Uterus (tissue), 2 donors: ENCODE results near the gene GNAL.

ENCODE experiments used
- POLR2A ChIP-seq, 2 donors: fragments of 450-650 bp; IDR thresholded peaks; one replicate each; pipeline ENCODE4 v1.6.1; 2016; ENCODE audit warnings: antibody characterized with exemption in 2 of 2, mild to moderate bottlenecking in 1 of 2, moderate library complexity in 1 of 2
- TF ChIP-seq, protein P1 (sequence below), 4 experiments: fragments of 200-600 bp in 2 of 4; fragments of 450-650 bp in 2 of 4; sonication (generic) in 2 of 4; IDR thresholded peaks; one replicate each; pipeline ENCODE4 v1.5.1; 2016 to 2019; ENCODE audit warnings: antibody characterized with exemption in 4 of 4, mild to moderate bottlenecking in 2 of 4, moderate library complexity in 1 of 4

GRCh38 chr18:11795916-11796315, 106.9 kb downstream of the GNAL start:
- TF ChIP-seq, protein P1, sequence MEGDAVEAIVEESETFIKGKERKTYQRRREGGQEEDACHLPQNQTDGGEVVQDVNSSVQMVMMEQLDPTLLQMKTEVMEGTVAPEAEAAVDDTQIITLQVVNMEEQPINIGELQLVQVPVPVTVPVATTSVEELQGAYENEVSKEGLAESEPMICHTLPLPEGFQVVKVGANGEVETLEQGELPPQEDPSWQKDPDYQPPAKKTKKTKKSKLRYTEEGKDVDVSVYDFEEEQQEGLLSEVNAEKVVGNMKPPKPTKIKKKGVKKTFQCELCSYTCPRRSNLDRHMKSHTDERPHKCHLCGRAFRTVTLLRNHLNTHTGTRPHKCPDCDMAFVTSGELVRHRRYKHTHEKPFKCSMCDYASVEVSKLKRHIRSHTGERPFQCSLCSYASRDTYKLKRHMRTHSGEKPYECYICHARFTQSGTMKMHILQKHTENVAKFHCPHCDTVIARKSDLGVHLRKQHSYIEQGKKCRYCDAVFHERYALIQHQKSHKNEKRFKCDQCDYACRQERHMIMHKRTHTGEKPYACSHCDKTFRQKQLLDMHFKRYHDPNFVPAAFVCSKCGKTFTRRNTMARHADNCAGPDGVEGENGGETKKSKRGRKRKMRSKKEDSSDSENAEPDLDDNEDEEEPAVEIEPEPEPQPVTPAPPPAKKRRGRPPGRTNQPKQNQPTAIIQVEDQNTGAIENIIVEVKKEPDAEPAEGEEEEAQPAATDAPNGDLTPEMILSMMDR (IDR thresholded peaks at IDR 0.05): no peak
- TF ChIP-seq POLR2A (IDR thresholded peaks at IDR 0.05): no peak
